Neural cell (in vitro differentiated cells): ENCODE measurements around the gene SAA2. TPM values are rescaled to one million over a fixed set of nuclear protein-coding genes. Genes with fewer than 3 reads are reported as not detected.

Source experiments
- H2AFZ ChIP-seq: fragments of 200-600, 300-800 bp; sonication (generic), shearing (Covaris generic); 2 replicates; pipeline ENCODE4 v1.6.0; 2014; ENCODE audit warnings: low read depth, mild to moderate bottlenecking, antibody characterized with exemption, low read length, moderate library complexity
- H3F3A ChIP-seq: fragments of 200-600 bp; shearing (Covaris generic); 2 replicates; pipeline ENCODE4 v1.6.1; 2016; ENCODE audit warnings: mild to moderate bottlenecking, moderate library complexity, mixed read lengths, antibody characterized with exemption, low read length; ENCODE audit not compliant: insufficient read depth, poor library complexity, severe bottlenecking
- H3K27ac ChIP-seq: fragments of 200-600, 300-800 bp; sonication (generic), shearing (Covaris generic); 2 replicates; pipeline ENCODE4 v1.5.1; 2014; ENCODE audit warnings: mild to moderate bottlenecking, low read length, moderate library complexity
- H3K27me3 ChIP-seq: fragments of 300-800, 200-600 bp; sonication (generic), shearing (Covaris generic); 2 replicates; pipeline ENCODE4 v1.6.0; 2014; ENCODE audit warnings: mild to moderate bottlenecking, low read depth, low read length, moderate library complexity; ENCODE audit not compliant: insufficient read depth
- H3K36me3 ChIP-seq: fragments of 300-800, 200-600 bp; sonication (generic), shearing (Covaris generic); 2 replicates; pipeline ENCODE4 v1.5.1; 2014; ENCODE audit warnings: mild to moderate bottlenecking, antibody characterized with exemption, low read length, moderate library complexity; ENCODE audit not compliant: insufficient read depth
- H3K4me2 ChIP-seq: fragments of 300-800, 200-600 bp; sonication (generic), shearing (Covaris generic); 2 replicates; pipeline ENCODE4 v1.6.0; 2014; ENCODE audit warnings: mild to moderate bottlenecking, low read length
- H3K4me3 ChIP-seq: fragments of 300-800, 200-600 bp; sonication (generic), shearing (Covaris generic); 2 replicates; pipeline ENCODE4 v1.5.1; 2014; ENCODE audit warnings: mild to moderate bottlenecking, low read length, moderate library complexity
- H3K79me2 ChIP-seq: fragments of 200-600 bp; shearing (Covaris generic); replicated peaks from 2 replicates; pipeline ENCODE4 v1.6.0; 2014; ENCODE audit warnings: mild to moderate bottlenecking, low read length, moderate library complexity; ENCODE audit not compliant: insufficient read depth
- H3K9ac ChIP-seq: fragments of 300-800, 200-600 bp; sonication (generic), shearing (Covaris generic); 2 replicates; pipeline ENCODE4 v1.6.1; 2016; ENCODE audit warnings: mild to moderate bottlenecking, low read length, mixed read lengths
- H3K9me2 ChIP-seq: fragments of 200-600 bp; shearing (Covaris generic); 2 replicates; pipeline ENCODE4 v1.6.1; 2016; ENCODE audit warnings: mild to moderate bottlenecking, low read length, mixed read lengths; ENCODE audit not compliant: insufficient read depth
- H3K9me3 ChIP-seq: fragments of 200-600, 300-800 bp; sonication (generic), shearing (Covaris generic); 2 replicates; pipeline ENCODE4 v1.6.1; 2016; ENCODE audit warnings: mild to moderate bottlenecking, mixed run types, low read length, moderate library complexity, mixed read lengths
- H4K20me1 ChIP-seq: fragments of 200-600 bp; shearing (Covaris generic); 2 replicates; pipeline ENCODE4 v1.6.1; 2016; ENCODE audit warnings: mild to moderate bottlenecking, mixed run types; ENCODE audit not compliant: insufficient read depth
- CTCF ChIP-seq: fragments of 450-650 bp; IDR thresholded peaks from 2 replicates; pipeline ENCODE4 v1.5.1; 2014; ENCODE audit warnings: antibody characterized with exemption, mild to moderate bottlenecking, moderate library complexity; ENCODE audit not compliant: poor library complexity, severe bottlenecking
- EP300 ChIP-seq: fragments of 450-650 bp; conservative IDR thresholded peaks from 2 replicates; pipeline ENCODE4 v1.6.1; 2014; ENCODE audit warnings: antibody characterized with exemption, mild to moderate bottlenecking, moderate library complexity; ENCODE audit not compliant: poor library complexity, severe bottlenecking
- EZH2 ChIP-seq: fragments of 200-600, 300-800 bp; shearing (Covaris generic), sonication (generic); IDR thresholded peaks from 2 replicates; pipeline ENCODE4 v1.6.1; 2014; ENCODE audit warnings: antibody characterized with exemption, low read length, borderline replicate concordance, mild to moderate bottlenecking; ENCODE audit not compliant: insufficient read depth, poor library complexity, severe bottlenecking
- MXI1 ChIP-seq: fragments of 450-650 bp; conservative IDR thresholded peaks from 2 replicates; pipeline ENCODE4 v1.6.1; 2014; ENCODE audit warnings: antibody characterized with exemption, mild to moderate bottlenecking; ENCODE audit not compliant: poor library complexity, severe bottlenecking
- POLR2AphosphoS5 ChIP-seq: IDR thresholded peaks from 2 replicates; pipeline ENCODE4 v1.6.1; 2012
- RAD21 ChIP-seq: fragments of 450-650 bp; conservative IDR thresholded peaks from 2 replicates; pipeline ENCODE4 v1.6.1; 2014; ENCODE audit warnings: antibody characterized with exemption, mild to moderate bottlenecking, moderate library complexity
- REST ChIP-seq: IDR thresholded peaks from 2 replicates; pipeline ENCODE4 v1.6.1; 2012; ENCODE audit warnings: borderline replicate concordance
- SMC3 ChIP-seq: fragments of 450-650 bp; conservative IDR thresholded peaks from 2 replicates; pipeline ENCODE4 v1.6.1; 2014; ENCODE audit warnings: antibody characterized with exemption, mild to moderate bottlenecking, moderate library complexity; ENCODE audit not compliant: poor library complexity
- TAF1 ChIP-seq: IDR thresholded peaks from 2 replicates; pipeline ENCODE4 v1.6.1; 2012; ENCODE audit warnings: low read depth
- polyA plus RNA-seq: library from polyadenylated mRNA; depleted of rRNA; stranded (reverse); fragments of >200 nt; gene quantifications from 2 replicates; pipeline ENCODE4 v1.2.3, GENCODE V29; 2014

Gene SAA2
- polyA plus RNA-seq, 1 donor from 2014 or later: not detected

- no peak overlapping the region for H2AFZ ChIP-seq
- no peaks in the 10 kb centered on the region for H3K27me3 ChIP-seq
- no peaks in the 10 kb centered on the region for H3K9me2 ChIP-seq
- peaks cover 4% of the 10 kb centered on the region for H3K36me3 ChIP-seq
- H3K79me2 ChIP-seq: no peaks in the 10 kb centered on the region
- no peaks in the 10 kb centered on the region for H3K9me3 ChIP-seq
- TF ChIP-seq MXI1 (no peak), CTCF (no peak), RAD21 (no peak), TAF1 (no peak), EZH2 (no peak), EP300 (no peak), SMC3 (no peak)
- H3K9ac ChIP-seq: no peak overlapping the region
- no peak overlapping the region for H3K4me3 ChIP-seq
- no peak overlapping the region for H3K4me2 ChIP-seq
- H4K20me1 ChIP-seq: no peaks in the 10 kb centered on the region
- H3K27ac ChIP-seq: no peak overlapping the region
- H3F3A ChIP-seq: no peaks in the 10 kb centered on the region
Observed at GRCh38 chr11:18285841-18286240, 37.4 kb upstream of the SAA2 start.

GRCh38 chr11:18282626-18283025 is 34.2 kb upstream of the SAA2 start:
- no peak overlapping the region for H3K4me3 ChIP-seq
- H3K9ac ChIP-seq: no peak overlapping the region
- H3K9me3 ChIP-seq: no peaks in the 10 kb centered on the region
- H3F3A ChIP-seq: no peaks in the 10 kb centered on the region
- no peak overlapping the region for H3K27ac ChIP-seq
- H3K36me3 ChIP-seq: peaks cover 4% of the 10 kb centered on the region
- H3K4me2 ChIP-seq: no peak overlapping the region
- H3K27me3 ChIP-seq: no peaks in the 10 kb centered on the region
- no peaks in the 10 kb centered on the region for H3K79me2 ChIP-seq
- no peaks in the 10 kb centered on the region for H4K20me1 ChIP-seq
- no peaks in the 10 kb centered on the region for H3K9me2 ChIP-seq
- no peak overlapping the region for H2AFZ ChIP-seq
- TF ChIP-seq EP300 (no peak), MXI1 (no peak), EZH2 (no peak), REST (no peak), SMC3 (no peak), POLR2AphosphoS5 (no peak), CTCF (no peak), TAF1 (no peak), RAD21 (no peak)
